Inflammatory macrophage treated with lipopolysaccharide for 1 hour (primary cell): Measurements from ENCODE around the gene DMRTC1B.
"Not testable (repeated sequence)": the region's sequence is repeated elsewhere in the genome, so short reads cannot be mapped to it uniquely, and the experiment has no call there.

ENCODE experiments used
- DNase-seq, 2 donors: peaks; one replicate each; pipeline ENCODE4 v3.0.0-alpha.2; 2020 to 2022

Gene DMRTC1B, protein sequence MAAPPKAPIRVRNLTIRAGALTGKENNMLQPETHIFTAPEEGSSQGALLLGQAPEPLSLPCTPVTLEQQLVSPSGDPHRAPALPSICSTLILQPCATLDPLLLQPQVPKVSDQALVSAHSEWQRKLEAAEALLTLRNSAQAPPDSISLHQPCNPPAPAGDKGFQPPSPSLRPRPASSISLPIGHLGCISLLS

DNA sequence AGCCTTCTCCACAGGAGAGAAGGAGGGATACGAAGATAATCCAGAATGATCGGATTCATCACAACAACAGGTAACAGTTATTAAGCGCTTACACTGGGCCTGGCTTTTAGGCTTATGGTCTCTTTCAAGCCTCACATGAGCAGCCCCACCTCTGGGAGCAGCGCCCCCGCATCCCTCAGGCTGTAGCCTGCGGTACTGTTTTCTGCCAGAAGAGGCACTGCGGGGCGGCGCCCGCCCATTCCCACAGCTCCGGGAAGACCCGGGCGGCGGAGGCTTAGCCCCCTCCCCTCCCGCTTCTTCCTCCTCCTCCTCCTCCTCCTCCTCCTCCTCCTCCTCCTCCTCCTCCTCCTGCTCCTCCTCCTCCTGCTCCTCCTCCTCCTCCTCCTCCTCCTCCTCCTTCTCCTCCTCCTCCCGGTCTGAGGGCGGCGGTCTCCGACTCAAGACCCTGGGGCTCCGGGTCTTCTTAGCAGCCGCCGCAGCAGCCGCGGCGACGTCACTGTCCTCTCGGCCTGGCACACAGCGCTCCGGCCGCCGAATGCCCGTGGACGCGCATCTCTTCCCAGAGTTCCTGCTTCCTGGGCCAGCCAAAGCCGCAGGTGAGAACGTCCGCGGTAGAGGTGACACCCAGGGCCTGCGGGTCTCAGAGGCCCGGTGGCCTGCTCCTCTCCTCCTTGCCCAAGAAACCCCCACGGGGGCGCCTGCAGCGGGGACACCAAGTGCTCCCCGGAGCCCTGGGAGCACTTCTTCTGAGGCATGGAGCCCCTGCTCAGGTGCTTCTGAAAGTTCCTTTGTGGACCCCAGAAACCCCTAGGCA is at the start of gene DMRTC1B:
TSS of gene DMRTC1B (plus strand) at position 238 of the 814 bp plus-strand sequence. CDS start 68,246 bp downstream, outside the sequence.
- DNase-seq: not testable (repeated sequence)

DNA sequence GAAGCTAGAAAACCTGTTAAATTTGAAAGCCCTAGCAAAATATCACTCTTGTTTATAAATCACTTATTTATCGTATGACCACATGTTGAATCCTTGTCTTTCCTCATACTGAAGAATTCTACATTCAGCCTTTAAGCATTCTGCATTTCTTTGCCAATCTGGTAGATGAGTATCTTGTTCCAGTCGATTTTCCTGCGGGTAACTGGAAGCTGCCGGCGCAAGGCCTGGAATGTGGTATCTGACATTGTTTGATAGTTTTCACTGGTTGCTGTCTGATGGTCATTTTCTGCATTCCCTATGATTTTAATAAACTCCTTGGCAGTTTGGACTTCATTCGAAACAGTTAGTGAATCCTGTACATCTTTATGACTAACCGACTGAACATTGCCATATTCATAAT is 48.8 kb upstream of the DMRTC1B start:
- no peak for DNase-seq

DNA sequence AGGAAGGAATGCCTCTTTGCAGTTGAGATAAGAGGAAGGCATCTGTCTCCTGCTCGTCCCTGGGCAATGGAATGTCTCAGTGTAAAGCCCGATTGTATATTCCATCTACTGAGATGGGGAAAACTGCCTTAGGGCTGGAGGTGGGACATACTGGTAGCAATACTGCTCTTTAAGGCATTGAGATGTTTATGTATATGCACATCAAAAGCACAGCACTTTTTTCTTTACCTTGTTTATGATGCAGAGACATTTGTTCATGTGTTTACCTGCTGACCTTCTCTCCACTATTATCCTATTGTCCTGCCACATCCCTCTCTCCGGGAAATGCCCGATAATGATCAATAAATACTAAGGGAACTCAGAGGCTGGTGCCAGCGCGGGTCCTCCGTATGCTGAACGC is 43.1 kb upstream of the DMRTC1B start:
- not testable (repeated sequence) for DNase-seq

DNA sequence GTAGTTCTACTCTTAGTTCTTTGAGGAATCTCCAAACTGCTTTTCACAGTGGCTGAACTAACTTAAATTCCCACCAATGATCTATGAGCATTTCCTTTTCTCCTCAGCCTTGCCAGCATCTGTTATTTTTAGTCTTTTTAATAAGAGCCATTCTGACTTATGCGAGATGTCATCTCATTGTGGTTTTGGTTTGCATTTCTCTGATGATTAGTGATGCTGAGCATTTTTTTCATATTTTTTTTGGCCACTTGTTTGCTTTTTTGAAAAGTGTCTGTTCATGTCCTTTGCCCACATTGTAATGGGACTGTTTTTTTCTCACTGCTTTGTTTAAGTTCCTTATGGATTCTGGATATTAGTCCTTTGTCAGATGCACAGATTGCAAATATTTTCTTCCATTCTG is 41.1 kb upstream of the DMRTC1B start:
- no peak for DNase-seq

DNA sequence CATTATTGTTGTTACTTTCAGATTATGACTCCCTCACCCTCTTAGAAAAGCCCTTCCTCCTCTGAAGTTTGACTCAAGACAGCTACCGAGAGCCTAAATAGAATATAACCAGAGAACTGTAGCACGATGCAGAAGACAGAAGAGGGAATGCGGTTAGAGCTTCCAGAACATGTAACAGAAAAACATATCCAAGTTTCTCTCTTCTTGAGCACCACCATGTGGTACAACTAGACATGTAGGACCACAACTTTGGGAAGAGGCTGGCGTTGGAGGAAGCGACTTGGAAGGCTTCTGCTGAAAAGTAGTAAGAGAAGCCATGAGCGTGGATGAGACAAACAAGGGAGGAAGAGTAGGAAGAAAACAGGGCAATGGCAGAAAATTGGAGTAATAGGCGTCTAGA is 31.1 kb upstream of the DMRTC1B start:
- DNase-seq: not testable (repeated sequence)

DNA sequence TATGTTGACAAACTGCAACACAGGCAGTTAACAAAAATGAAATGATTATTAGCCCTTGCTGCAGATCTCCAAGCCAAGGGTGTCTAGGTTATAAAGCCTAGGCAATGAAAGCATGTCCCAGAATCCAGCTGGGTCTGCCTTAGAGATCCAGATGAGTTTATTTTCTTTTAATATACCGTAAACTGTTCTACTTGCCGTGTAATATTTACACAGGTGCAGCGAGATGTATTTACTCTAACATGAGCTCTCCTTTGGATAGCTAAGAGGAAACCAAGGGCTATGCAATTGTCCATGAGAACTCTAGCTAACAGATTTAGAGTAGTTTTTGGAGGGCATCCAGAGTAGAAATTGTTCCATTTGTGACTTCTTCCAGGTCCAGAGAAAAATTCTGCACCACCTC is 28.1 kb upstream of the DMRTC1B start:
- not testable (repeated sequence) for DNase-seq

DNA sequence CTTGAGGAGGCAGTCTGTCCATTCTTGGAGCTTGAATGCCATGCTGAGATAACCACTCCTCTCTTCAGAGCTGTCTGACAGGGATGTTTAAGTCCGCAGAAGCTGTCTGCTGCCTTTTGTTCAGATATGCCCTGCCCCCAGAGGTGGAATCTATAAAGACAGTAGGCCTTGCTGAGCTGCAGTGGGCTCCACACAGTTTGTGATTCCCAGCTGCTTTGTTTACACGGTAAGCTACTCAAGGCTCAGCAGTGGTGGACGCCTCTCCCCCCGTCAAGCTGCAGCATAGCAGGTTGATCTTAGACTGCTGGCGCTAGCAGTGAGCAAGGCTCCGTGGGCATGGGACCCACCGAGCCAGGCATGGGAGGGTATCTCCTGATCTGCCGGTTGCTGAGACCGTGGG is 16.2 kb upstream of the DMRTC1B start:
- DNase-seq: not testable (repeated sequence)

DNA sequence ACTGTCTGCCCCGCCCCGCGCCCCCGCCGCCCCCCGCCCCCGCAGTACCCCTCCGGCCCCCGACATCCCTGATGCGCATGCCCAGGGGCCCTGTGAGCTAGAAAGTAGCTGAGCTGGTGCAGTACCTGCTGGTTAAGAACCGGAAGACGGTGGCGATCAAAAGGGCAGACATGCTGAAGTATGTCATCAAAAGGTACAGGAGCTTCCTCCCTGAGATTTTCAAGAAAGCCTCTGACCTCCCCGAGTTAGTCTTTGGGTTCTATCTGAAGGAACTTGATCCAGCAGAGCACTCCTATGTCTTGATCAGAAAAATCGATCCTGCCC is 739 bp downstream of the DMRTC1B start:
- DNase-seq: not testable (repeated sequence)

DNA sequence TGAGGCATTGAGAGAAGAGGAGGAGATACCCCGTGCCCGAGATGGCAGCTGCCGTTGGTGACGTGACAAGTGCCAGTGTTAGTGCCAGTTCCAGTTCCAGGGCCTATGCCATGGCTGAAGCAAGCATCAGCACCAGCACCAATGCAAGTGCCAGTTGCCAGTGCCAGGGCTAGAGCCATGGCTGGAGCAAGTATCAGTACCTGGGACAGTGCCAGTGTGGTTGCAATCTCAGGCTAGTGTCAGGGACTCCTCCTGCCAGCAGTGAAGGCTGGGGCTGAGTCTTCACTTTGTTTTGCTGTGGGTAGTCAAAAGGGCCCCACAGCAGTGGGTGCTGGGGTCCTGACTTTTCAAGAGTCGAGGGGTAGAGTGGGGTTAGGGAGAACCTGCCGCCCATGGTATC is 1.5 kb downstream of the DMRTC1B start:
- not testable (repeated sequence) for DNase-seq

DNA sequence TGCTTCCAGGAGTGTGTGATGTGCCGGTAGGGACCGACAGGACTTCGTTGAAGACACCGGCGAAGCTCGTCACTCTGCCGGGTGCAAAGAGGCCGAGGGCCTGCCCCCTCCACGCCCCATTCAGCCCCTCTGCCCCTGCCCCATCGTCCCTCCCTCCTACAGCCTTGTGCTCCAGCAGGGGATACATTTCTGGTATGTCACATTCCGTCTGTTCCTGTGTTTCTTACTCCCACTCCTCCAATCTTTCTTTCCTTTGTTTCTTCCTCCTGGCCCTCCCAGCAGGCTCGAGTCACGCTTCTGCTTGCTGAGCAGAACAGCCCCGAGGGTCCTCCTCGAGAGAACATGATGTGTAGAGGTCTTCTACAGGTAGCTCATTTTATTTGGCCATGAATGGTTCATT is 5.9 kb downstream of the DMRTC1B start, which contains the start of gene FAM236B:
TSS of gene FAM236B (minus strand) at position 101 of the 400 bp plus-strand sequence. CDS start at position 1, 100 bp downstream.
- not testable (repeated sequence) for DNase-seq

DNA sequence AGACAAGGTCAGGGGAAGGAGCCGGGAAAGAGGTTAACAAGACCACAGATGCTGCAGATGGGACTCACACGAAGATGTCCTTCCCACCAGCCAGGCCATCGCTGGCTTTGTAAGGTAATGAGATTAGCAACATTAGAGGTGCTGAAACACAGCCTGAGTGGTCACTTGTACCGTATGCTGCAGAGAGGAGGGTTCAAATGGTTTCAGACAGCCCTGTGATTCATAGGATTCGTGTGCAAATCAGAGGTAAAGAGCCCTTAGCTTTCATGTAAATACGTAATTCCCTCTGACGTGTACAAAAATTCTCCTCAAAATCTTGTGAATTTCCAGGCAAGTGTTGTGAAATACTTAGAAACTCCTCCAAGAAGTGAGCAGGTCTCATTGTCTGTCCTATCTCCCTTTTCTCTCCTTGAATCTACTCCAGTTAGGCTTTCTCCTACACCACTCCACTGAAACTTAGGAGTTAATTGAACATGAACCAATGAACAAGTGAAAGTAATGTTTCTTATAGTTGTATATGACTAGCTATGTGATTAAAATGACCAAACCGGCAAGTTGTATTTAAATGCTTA is 6.8 kb downstream of the DMRTC1B start:
- not testable (repeated sequence) for DNase-seq

DNA sequence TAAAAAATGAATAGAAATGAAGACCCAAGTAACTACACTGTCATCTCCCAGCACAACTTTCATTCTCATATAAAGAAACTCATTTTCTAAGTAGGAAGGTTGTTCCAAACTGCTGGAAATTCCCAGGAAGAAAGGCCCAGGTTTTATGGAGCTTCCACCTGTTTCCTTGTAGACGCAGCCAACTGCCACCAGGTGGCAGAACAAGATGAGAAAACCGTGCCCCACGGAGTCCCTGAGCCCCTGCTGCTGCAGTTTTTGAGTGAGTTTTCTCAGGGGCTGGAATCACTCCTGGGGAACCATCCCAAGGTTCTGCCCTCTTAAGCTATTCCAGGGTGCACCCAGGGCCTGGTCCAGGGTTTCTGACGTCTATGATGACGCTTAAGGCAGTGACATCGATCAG is 7.3 kb downstream of the DMRTC1B start:
- DNase-seq: not testable (repeated sequence)

DNA sequence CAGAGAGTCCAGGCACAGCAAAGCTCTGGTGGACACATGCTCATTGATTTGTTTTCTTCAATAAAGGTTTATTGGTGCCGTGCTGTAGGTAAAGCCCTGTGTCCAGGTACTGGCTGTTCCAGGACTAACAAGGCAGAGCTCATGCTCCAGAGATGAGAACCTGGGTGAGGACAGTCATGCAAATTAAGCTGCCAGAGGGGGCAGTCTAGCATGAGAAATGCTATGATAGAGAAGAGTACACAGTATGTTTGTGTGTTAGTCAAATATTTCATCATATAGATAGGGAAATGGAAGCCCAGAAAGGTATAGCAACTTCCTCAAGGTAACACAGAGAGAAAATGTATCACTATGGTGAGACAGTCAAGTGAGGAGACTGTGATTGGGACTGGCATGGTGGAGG is 11.5 kb downstream of the DMRTC1B start:
- not testable (repeated sequence) for DNase-seq

DNA sequence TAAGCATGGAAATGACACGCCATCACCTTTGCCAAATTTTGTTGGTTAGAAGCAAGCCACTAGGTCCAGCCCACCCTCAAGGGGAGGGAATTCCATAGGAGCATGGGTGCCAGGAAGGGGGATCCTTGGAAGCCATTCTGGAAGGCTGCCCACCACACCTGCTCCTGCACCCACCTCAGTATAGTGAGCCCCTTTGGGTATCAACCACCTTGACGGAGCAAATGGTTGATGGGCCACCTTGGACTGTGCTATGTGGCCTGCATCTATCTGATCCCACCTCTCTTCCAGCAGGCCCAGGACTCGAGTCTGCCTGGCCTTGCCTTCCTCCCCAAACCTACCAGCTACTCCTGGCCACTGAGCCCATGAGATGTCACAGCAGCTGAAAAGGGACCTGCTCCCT is 13.7 kb downstream of the DMRTC1B start:
- not testable (repeated sequence) for DNase-seq

DNA sequence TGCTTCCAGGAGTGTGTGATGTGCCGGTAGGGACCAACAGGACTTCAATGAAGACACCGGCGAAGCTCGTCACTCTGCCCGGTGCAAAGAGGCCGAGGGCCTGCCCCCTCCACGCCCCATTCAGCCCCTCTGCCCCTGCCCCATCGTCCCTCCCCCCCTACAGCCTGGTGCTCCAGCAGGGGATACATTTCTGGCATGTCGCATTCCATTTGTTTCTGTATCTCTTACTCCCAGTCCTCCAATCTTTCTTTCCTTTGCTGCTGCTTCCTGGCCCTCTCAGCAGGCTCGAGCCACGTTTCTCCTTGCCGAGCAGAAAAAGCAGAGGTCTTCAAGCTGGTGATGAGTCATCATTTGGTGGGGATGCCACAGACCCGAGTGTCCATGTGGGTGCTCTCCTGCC is 31.4 kb downstream of the DMRTC1B start, which contains the start of gene FAM236D:
TSS of gene FAM236D (minus strand) at position 101 of the 400 bp plus-strand sequence. CDS start at position 1, 100 bp downstream.
- DNase-seq: not testable (repeated sequence)

DNA sequence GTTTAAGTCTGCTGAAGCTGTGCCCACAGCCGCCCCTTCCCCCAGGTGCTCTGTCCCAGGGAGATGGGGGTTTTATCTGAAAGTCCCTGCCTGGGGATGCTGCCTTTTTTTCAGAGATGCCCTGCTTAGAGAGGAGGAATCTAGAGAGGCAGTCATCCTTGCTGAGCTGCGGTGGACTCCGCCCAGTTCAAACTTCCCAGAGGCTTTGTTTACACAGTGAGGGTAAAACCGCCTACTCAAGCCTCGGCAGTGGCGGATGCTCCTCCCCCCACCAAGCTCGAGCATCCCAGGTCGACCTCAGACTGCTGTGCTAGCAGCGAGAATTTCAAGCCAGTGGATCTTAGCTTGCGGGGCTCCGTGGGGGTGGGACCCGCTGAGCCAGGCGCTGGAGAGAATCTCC is 54.0 kb downstream of the DMRTC1B start:
- not testable (repeated sequence) for DNase-seq

DNA sequence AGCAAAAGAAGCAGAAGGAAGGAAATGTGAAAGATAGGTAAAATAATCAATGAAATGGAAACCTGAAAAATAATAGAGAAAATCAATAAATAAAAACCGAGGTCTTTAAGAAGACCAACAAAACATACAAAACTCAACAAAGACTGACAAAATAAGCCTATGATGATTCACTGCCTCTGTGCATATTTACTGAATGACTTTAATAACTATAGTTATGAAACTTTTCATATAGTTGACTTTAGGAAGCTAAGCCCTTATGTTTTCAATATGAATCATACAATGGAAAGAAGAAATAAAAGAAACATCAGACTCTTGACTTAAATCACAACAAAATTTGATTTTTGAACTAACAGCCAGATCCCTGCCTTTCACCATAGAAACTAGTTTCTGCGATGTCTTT is 60.8 kb downstream of the DMRTC1B start:
- DNase-seq: not testable (repeated sequence)

DNA sequence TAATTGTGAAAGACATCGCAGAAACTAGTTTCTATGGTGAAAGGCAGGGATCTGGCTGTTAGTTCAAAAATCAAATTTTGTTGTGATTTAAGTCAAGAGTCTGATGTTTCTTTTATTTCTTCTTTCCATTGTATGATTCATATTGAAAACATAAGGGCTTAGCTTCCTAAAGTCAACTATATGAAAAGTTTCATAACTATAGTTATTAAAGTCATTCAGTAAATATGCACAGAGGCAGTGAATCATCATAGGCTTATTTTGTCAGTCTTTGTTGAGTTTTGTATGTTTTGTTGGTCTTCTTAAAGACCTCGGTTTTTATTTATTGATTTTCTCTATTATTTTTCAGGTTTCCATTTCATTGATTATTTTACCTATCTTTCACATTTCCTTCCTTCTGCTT is 106.2 kb downstream of the DMRTC1B start:
- not testable (repeated sequence) for DNase-seq

DNA sequence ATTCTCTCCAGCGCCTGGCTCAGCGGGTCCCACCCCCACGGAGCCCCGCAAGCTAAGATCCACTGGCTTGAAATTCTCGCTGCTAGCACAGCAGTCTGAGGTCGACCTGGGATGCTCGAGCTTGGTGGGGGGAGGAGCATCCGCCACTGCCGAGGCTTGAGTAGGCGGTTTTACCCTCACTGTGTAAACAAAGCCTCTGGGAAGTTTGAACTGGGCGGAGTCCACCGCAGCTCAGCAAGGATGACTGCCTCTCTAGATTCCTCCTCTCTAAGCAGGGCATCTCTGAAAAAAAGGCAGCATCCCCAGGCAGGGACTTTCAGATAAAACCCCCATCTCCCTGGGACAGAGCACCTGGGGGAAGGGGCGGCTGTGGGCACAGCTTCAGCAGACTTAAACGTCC is 113.0 kb downstream of the DMRTC1B start:
- DNase-seq: not testable (repeated sequence)
